ENCODE measurements around the gene MRPL21.

Gene MRPL21

DNA sequence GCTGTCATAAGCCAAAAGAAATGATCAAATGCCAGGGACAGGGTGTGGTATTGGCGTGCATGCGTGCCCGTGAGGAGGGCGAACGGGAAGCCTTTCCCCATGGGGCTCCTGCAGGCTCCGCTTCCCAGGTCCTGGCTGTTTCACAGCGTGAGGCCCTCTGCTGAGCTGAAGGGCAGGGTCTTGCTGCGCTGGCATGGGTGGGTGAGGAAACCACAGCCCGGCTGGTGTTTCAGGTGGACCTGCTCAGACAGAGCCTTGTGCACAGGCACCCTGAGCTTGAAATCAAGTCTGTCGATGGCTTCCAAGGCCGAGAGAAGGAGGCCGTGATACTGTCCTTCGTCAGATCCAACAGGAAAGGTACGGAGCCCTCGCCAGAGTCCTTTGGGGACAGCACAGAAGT lies 31.4 kb upstream of the MRPL21 start:
- no peak for DNase-seq (ENCODE audit: low read depth in 2 of 2)

DNA sequence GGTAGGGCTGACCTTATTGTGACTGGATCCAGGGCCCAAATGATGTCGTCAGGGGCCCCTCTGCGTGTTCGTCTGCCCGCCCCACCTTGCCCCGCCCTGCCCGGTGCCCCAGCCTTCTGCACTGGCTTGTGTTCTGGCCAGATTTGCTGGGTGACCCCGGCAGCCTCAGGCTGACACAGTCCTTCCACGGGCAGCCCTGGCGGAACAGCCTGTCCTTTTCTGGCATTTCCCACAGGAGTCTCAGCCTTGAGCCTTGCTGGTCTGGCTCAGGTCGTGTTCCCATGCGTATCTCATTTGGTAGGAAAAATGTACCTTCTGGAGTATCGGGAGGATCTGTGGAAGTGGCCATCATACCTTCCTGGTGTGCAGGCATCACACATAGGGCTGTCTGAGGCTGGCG lies 31.0 kb upstream of the MRPL21 start:
- no peak for DNase-seq (ENCODE audit: low read depth in 2 of 2)

DNA sequence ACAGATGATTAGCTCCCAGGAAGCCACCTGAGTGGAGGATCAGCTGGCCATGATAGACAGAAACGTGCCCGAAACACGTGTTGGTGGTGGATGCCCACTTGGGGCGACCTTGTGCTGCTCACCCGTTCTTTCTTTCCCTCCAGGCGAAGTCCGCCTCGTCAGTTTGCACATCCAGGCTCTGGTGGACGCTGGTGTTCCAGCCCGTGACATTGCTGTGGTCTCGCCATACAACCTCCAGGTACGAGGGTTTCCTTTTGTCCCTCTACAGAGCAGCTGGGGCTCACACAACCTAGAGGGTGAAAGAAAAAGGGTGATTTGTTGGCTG lies 30.7 kb upstream of the MRPL21 start:
- no peak for DNase-seq (ENCODE audit: low read depth in 2 of 2)

DNA sequence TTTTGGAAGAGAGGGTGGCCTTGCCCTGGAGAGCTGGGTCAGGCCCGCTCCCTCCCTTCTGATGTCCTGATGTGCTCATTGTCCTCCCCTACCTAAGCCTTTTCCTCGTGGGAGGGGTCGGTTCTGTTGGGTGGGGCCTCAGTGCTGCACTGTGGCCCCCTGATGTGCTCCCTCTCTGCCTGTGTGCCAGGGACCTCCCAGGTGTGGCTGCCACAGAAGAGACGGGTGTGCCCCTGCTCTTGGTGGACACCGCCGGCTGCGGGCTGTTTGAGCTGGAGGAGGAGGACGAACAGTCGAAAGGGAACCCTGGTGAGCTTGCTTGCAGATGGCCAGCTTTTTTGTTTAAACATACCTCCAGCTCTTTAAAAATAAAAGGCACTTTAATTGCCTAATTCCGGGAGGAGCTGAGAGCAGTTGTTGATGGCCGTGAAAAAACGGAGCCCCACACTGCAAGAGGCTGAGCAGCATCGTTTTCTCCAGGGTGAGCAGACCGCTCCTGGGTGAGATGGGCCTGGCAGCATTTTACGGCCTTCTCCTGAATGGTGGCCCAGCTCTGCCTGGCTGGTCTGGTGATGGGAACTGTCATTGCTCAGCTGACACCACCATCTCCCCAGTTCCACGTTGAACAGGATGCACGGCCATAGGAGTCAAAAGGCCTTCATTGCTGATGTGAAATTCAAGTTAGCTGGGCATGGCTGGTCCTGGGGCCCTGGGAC lies 30.1 kb upstream of the MRPL21 start:
- DNase-seq (ENCODE audit: low read depth in 2 of 2): no peak

DNA sequence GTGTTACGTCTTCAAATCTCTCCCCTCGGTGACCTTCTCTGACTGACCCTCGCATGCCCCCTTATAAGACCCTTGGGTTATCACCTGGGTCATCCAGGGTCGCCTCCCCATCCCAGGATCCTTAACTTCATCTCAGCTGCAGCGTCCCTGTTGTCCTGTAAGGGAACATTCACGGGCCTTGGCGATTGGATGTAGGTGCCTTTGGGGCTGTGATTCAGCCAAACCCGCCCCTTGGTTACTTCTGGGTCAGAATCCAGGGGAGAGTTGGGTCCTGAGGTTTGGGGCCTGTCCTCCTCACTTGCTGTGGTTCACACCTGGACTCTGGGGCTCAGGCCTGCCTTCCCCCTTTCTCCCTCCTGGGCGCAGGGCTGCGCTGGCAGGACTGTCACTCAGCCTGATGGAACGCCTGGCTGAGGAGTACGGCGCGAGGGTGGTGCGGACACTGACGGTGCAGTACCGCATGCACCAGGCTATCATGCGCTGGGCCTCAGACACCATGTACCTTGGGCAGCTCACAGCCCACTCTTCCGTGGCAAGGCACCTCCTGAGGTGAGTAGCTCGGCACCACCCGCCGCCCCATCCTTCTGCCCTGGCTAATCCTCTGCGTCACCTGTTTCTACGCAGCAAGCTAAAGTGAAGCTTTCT lies 29.4 kb upstream of the MRPL21 start:
- no peak for DNase-seq (ENCODE audit: low read depth in 2 of 2)

DNA sequence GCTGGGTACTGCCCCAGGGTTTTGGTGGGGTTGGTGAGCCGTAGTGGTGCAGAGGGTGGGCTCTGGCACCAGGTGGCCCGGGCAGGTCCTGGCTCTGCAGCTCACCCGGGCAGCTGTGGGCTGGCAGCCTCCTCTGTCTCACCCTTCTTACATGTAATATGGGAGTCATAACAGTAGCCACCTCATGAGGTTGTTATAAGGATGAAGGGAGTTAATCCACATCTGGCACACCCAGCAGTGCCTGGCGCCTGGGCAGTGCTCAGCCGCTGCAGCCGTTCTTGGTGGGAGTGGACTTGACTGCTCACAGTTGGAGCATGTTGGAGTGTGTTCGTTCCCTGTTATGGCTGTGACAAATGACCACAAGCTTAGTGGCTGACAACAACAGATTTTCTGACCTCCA lies 28.7 kb upstream of the MRPL21 start:
- DNase-seq (ENCODE audit: low read depth in 2 of 2): no peak

DNA sequence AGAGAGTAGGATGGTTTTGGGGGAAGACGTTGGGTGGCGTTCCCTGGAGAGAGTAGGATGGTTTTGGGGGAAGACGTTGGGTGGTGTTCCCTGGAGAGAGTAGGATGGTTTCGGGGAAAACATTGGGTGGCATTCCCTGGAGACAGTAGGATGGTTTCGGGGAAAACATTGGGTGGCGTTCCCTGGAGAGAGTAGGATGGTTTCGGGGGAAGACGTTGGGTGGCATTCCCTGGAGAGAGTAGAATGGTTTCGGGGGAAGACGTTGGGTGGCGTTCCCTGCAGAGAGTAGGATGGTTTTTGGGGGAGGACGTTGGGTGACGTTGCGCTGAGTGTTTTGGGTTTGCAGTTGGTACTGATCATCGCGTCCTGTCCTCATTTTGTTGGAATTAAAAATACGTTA lies 28.3 kb upstream of the MRPL21 start:
- DNase-seq (ENCODE audit: low read depth in 2 of 2): no peak

DNA sequence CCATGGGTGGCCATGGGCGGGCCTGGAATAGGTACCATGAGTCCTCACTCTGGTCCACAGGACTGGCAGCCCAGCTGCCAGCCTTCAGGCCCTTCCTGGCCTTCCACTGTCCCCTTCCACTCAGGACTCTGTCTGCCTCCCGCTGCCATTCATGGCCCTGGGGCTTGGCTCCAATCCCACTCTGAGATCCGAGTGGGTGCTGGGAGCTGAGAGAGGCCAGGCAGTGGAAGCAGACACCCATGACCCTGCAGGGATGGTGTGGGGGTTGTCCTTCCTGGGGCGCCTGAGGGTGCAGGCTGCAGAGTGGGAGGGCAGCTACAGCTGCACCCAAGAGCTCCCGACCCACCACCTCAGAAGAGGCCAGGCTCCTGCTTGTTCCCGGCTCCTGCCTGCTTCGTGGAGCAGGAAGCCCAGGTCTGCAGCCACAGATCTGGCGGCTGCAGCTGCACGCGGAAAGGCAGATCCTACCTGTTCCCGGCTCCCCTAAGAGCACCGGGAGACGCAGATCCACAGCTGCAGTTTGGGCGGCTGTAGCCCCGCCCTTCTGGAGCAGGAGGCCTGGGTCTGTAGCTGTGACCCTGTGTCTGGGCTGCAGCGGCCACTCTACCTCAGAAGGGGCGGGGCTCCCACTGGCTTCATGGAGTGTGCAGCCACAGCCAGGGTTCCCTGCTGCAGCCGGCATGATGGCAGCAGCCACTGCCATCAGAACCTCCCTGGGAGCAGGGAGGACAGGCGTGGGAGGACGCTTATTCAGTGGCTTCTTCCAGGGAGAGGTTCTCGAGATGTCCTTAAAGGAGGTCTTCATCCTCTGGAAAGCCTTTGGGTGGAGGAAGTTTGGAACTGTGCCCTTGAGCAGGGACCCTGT lies 27.6 kb upstream of the MRPL21 start:
- no peak for DNase-seq (ENCODE audit: low read depth in 2 of 2)

DNA sequence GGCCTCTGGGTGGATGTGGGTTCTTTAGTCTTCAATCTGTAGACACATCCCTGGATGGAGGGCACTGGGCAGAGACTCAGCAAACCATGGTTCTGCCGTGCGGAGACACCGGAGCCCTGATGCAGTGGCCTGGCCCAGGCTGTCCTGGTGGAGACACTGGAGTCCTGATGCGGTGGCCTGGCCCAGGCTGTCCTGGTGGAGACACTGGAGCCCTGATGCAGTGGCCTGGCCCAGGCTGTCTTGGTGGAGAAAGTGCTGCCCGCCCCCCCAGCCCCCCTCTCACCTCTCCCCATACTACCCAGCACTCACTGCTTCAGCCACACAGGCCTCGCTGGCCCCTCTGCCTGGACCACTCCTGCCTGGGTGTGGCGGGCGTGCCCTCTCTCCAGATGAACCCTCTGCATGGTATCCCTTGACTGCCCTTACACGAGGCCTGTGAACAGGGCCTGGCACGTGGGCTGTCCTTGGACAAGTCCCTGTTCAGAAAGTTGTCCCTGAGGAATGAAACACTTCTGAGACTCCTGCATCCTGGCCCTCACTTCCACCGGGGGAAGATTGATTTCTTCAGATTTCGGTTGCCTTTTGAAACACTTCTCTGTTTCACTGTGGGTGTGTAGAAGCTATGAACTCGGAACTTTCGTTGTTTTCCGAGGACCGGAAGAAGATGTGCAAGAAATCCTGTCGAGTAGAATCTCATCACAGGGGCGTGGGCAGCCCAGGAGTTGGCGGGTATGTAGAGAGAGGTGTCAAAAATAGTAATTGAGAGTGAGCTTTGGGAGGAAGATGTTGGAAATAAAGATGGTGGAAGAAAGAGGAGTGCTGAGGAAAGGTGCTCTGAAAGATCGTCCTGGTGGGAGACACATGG lies 26.3 kb upstream of the MRPL21 start:
- DNase-seq (ENCODE audit: low read depth in 2 of 2): no peak

DNA sequence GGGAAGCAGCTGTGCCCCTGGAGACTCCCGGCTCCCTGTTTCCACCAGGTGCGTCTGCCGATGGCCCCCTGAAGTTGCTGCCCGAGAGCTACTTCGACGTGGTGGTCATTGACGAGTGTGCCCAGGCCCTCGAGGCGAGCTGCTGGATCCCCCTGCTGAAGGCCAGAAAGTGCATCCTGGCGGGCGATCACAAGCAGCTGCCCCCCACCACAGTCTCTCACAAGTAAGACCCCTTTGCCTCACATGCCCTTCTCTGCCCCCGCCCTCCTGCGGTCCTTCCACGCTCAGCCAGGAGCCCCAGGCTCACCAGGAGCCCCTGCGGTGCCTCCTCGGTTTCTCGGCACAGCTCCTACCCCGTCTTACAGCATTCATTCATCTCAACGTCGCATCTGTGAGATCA lies 25.5 kb upstream of the MRPL21 start:
- no peak for DNase-seq (ENCODE audit: low read depth in 2 of 2)

DNA sequence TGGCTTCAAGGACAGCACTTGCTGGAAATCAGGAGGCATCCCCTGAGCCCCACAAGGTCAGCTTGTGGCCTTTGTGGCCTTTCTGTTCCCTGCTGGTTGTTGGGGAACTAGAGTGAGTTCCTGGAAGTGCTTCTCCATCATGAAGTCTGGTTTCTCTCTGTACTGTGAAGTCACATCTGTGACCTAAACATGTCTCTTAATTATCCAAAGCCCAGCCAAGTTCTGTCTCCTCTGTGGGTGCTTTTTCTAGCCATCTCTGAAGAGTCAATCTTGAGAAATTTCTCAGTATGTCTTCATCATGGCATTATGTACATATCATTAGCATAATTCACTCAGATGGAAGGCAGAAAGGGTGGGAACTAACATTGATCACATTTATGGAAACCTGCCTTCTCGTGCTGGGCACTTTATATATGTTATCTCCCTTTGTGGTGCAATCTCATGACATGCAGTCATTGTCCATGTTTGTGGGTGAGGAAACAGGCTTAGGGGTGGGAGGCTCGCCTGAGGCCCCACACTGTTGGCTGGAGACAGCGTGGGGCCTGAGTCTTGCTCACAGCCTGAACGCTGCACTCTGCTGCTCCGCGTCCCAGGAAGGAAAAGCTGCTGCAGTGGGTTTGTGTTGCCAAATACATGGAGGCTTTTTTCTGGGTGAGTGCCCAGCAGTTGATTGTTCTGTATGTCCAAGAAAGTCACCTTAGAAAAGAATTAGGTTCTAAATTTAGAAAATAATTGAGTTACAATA lies 24.7 kb upstream of the MRPL21 start:
- no peak for DNase-seq (ENCODE audit: low read depth in 2 of 2)

DNA sequence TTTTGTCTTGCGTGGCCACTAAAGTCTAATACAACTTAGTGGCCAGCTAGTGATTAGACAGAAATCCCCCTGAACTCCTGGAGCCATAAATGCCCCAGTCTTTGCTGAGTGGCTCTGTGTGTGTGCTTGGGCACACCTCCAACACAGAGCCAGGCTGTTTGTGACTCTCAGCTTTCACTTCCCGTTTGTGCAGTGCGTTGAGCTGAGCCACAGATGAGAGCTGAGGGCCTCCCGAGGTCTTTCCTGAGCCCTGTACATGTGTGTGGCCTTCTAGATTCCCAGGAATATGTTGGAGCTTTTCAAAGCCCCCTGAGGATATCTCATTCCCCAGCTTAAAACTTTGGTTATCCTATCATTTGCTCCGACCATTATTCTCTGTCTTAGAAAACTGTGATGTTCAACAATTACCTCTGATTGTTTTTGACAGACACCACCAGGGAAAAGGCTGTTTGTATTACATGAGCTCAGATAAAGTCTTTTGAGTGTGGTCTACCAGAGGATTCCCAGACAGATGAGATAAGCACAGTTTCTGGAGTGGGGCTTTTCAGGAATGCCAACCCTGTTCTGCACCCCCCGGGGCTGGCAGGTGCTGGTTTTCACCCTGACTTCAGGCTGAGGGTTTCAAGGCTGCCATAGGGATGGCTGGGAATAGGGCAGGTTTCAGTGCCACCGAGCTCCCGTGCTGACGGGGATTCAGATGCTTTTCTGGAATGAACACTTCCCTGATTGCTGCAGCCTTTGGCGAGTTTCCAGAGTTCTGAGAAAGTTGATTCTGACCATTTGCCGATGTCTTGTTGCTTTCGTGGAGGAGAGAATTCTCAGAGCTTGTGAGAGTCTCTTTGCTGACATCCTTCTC lies 23.9 kb upstream of the MRPL21 start:
- no peak for DNase-seq (ENCODE audit: low read depth in 2 of 2)

DNA sequence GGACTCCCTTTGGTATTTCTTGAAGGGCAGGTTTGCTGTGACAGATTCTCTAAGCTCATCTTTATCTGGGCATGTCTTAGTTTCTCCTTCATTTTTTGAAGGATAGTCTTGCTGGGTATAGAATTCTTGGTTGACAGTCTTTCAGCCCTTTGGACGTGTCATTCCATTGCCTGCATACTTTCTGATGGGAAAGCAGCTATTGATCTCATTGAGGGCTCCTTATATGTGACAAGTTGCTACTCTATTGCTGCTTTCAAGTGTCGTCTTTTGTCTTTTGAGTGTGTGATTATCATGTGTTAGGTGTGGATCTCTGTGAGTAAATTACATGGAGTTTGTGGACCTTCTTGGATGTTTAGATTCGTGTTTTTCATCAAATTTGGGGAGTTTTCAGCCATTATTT lies 22.0 kb upstream of the MRPL21 start:
- DNase-seq (ENCODE audit: low read depth in 2 of 2): no peak

DNA sequence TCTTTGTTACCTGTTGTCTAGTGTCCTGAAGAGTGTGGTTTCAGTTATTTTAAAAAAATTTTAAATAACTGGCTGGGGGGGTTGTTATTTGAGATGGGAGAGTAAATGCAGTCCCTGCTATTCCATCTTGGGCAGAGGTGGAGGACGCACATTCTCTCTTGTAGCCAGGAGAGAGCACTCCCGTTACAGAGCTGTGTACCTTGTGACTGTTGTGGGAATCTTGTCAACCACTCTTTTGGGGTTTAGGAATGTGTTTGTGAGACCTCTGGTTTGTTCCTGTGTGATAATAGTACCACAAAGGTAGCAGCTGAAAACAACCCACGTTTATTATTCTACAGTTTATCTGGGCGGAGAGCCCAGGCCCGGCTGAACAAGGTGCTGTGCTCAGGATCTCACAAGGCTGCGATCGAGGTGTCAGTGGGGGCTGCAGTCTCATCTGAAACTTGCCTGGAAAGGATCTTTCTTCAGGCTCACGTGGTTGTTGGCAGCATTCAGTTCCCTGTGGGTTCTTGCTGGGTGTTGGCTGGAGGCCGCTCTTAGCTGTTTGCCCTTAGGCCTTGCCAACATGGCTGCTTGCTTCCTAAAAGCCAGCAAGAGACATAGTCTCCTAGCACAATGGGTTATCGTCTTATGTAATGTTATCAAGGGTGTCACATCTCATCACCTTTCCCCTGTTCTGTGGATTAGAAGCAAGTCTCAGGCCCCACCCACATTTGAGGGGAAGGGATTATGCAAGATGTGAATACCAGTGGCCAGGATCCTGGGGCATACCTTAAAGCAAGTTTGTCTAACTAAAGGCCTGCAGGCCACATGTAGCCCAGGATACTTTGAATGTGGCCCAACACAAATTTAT lies 20.7 kb upstream of the MRPL21 start:
- DNase-seq (ENCODE audit: low read depth in 2 of 2): no peak

DNA sequence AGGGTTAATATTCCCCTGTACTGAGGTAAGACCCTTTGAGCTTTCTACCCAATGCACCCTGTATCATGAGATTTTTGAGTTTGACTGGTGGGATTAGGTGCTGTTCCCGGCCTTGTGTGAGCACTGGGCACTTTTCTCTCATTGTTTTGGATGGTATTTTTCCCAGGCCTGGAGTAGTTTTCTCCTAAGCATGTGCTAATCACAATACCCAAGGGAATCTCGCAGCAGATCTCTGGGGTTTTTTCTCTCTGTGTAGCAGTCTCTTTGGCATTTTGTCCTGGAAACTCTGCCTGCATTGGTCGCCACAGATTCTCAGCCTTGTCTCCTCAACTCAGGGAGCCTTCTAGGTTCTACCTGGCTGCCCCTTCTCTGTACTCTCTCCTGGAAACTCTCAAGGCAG lies 20.0 kb upstream of the MRPL21 start:
- no peak for DNase-seq (ENCODE audit: low read depth in 2 of 2)

DNA sequence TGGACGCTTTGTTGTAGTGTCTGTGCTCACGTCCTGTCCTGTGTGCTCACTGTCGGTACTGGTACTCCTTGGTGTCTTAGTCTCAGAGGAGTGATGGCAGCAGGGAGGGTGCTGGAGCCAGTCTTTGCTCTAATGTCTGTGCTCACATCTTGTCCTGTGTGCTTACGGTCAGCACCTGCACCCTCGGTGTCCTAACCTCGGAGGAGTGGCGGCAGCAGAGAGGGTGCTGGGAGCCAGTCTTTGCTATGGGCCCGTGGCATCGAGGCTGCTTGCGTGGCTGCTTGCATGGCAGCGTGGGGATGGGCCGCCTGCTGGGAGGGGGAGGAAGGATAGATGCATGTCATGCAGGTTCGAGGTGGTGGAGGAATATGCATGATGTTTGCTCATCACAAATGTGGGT lies 12.8 kb upstream of the MRPL21 start:
- no peak for DNase-seq (ENCODE audit: low read depth in 2 of 2)

DNA sequence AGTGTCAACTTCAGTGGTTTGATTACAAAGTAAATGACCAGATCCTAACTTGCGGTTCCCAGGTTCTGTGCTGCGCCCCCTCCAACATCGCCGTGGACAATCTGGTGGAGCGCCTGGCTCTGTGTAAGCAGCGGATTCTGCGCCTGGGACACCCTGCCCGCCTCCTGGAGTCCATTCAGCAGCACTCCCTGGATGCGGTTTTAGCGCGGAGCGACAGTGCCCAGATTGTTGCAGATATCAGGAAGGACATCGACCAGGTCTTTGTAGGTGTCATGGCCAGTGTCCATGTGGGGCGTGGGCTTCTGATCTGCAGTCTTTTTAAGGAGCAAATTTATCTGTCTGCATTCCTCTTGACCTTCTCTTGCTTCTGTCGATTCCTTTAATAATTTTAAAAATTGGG lies 11.1 kb upstream of the MRPL21 start:
- DNase-seq (ENCODE audit: low read depth in 2 of 2): no peak

DNA sequence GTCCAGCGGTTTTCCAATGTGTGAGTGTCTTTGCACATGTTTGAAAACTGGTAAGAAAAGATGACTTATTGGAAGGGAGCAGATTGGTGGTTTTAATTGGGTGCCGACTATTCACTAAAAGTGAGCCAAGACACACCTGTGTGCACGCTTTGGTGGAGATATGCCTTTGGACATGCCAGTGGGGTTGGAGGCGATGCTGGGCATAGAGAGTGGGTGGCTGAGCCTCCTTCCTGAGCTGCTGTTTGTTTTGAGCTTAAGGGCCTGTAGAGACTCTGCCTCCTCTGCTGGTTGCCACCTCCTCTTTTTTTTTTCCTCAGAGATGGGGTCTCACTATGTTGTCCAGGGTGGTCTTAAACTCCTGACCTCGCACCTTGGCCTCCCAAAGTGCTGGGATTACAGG lies 9.6 kb upstream of the MRPL21 start:
- no peak for DNase-seq (ENCODE audit: low read depth in 2 of 2)

DNA sequence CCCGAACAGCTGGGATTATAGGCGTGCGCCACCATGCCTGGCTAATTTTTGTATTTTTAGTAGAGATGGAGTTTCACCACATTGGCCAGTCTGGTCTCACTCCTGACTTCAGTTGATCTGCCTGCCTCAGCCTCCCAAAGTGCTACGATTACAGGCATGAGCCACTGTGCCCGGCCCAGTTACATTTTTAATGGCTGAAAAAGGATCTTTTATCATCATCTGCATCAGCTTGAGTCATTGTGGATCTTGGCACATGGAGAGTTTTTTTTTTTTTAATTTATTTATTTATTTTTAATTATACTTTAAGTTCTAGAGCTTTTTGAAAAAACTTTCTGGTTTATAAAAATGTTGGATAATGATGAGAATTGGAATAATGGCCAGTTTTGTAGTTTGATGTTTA lies 8.6 kb upstream of the MRPL21 start:
- DNase-seq (ENCODE audit: low read depth in 2 of 2): no peak

DNA sequence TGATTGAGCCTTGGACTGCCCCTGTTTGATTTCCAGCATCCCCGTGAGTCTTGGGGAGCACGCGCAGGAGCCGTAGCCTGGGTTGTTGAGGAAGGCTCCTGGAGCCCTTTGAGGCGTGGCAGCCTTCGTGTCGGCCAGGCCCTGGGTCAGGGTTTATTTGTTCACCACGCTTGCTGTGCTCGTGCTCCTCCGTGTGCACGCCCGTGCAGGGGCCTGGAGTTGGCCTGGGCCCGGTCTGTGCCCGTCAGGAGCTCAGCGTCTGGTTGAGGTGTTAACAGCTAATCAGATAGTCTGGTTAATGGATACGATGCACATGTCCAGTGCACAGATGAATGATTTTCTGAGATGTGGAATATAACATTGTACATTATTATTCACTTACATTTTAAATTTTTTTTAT lies 8.1 kb upstream of the MRPL21 start:
- no peak for DNase-seq (ENCODE audit: low read depth in 2 of 2)

Data from fibroblast of skin of left quadriceps (primary cell).